ENCODE measurements around the gene PARD3B. TPM values are rescaled to one million over a fixed set of nuclear protein-coding genes. Genes with fewer than 3 reads are reported as not detected.

Gene PARD3B
- total RNA-seq, 1 experiment from 2014 or later: 10.1 TPM

GRCh38 chr2:205427112-205427511, 881.8 kb downstream of the PARD3B start:
- no peaks in the 10 kb centered on the region for H3K27me3 Mint-ChIP-seq (ENCODE audit: unreplicated experiment)
- H3K27ac Mint-ChIP-seq (ENCODE audit: unreplicated experiment): no peak overlapping the region
- no peaks in the 10 kb centered on the region for H3K36me3 Mint-ChIP-seq (ENCODE audit: insufficient read depth, unreplicated experiment)
- DNase-seq: no peak
- TF ChIP-seq CTCF (IDR thresholded peaks at IDR 0.05; ENCODE audit: unreplicated experiment): no peak
- no TSS peak for BruUV-seq (replicated peaks)
- intact Hi-C loops (cut with micrococcal nuclease; ENCODE audit: unreplicated experiment): no loop called here
- CTCF ChIA-PET: no interaction called here
- H3K4me1 Mint-ChIP-seq (ENCODE audit: low read depth, unreplicated experiment): no peaks in the 10 kb centered on the region
- no peak overlapping the region for H3K4me3 Mint-ChIP-seq (ENCODE audit: low read depth, unreplicated experiment)
- H3K9me3 Mint-ChIP-seq (ENCODE audit: low read depth, unreplicated experiment): peaks cover 3% of the 10 kb centered on the region

GRCh38 chr2:205428811-205429210, 883.5 kb downstream of the PARD3B start:
- H3K27ac Mint-ChIP-seq (ENCODE audit: unreplicated experiment): no peak overlapping the region
- no peaks in the 10 kb centered on the region for H3K4me1 Mint-ChIP-seq (ENCODE audit: low read depth, unreplicated experiment)
- H3K36me3 Mint-ChIP-seq (ENCODE audit: insufficient read depth, unreplicated experiment): no peaks in the 10 kb centered on the region
- intact Hi-C loops (cut with micrococcal nuclease; ENCODE audit: unreplicated experiment): no loop called here
- BruUV-seq (replicated peaks): no TSS peak
- no peaks in the 10 kb centered on the region for H3K27me3 Mint-ChIP-seq (ENCODE audit: unreplicated experiment)
- DNase-seq: no peak
- no peak for TF ChIP-seq CTCF (IDR thresholded peaks at IDR 0.05; ENCODE audit: unreplicated experiment)
- peaks cover 3% of the 10 kb centered on the region for H3K9me3 Mint-ChIP-seq (ENCODE audit: low read depth, unreplicated experiment)
- CTCF ChIA-PET: no interaction called here
- no peak overlapping the region for H3K4me3 Mint-ChIP-seq (ENCODE audit: low read depth, unreplicated experiment)

- H3K4me1 Mint-ChIP-seq (ENCODE audit: low read depth, unreplicated experiment): no peaks in the 10 kb centered on the region
- no peak for TF ChIP-seq CTCF (IDR thresholded peaks at IDR 0.05; ENCODE audit: unreplicated experiment)
- no TSS peak for BruUV-seq (replicated peaks)
- no peak overlapping the region for H3K27ac Mint-ChIP-seq (ENCODE audit: unreplicated experiment)
- H3K36me3 Mint-ChIP-seq (ENCODE audit: insufficient read depth, unreplicated experiment): no peaks in the 10 kb centered on the region
- CTCF ChIA-PET: interaction anchor here (0.7 kb wide), 2 partner anchors 15 to 1101 kb away, joined by 3 to 5 read pairs; no protein-coding TSS in a partner anchor
- H3K9me3 Mint-ChIP-seq (ENCODE audit: low read depth, unreplicated experiment): no peaks in the 10 kb centered on the region
- intact Hi-C loops (cut with micrococcal nuclease; ENCODE audit: unreplicated experiment): no loop called here
- H3K4me3 Mint-ChIP-seq (ENCODE audit: low read depth, unreplicated experiment): no peak overlapping the region
- no peaks in the 10 kb centered on the region for H3K27me3 Mint-ChIP-seq (ENCODE audit: unreplicated experiment)
- no peak for DNase-seq
Measured at GRCh38 chr2:205435970-205436369, 890.7 kb downstream of the PARD3B start.

GRCh38 chr2:205438241-205438640, 893.0 kb downstream of the PARD3B start:
- no peak for DNase-seq
- TF ChIP-seq CTCF (IDR thresholded peaks at IDR 0.05; ENCODE audit: unreplicated experiment): no peak
- H3K4me1 Mint-ChIP-seq (ENCODE audit: low read depth, unreplicated experiment): no peaks in the 10 kb centered on the region
- H3K27me3 Mint-ChIP-seq (ENCODE audit: unreplicated experiment): no peaks in the 10 kb centered on the region
- no TSS peak for BruUV-seq (replicated peaks)
- intact Hi-C loops (cut with micrococcal nuclease; ENCODE audit: unreplicated experiment): no loop called here
- CTCF ChIA-PET: no interaction called here
- no peaks in the 10 kb centered on the region for H3K36me3 Mint-ChIP-seq (ENCODE audit: insufficient read depth, unreplicated experiment)
- H3K4me3 Mint-ChIP-seq (ENCODE audit: low read depth, unreplicated experiment): no peak overlapping the region
- no peaks in the 10 kb centered on the region for H3K9me3 Mint-ChIP-seq (ENCODE audit: low read depth, unreplicated experiment)
- no peak overlapping the region for H3K27ac Mint-ChIP-seq (ENCODE audit: unreplicated experiment)
